Bronchial epithelial cell (primary cell): ENCODE data around the gene DRC1. TPM values are rescaled to one million over a fixed set of nuclear protein-coding genes. Genes with fewer than 3 reads are reported as not detected.
A peak's percentile ranks its signal among the peaks of the same experiment; 100 is the strongest.
"Not testable (repeated sequence)": the region's sequence is repeated elsewhere in the genome, so short reads cannot be mapped to it uniquely, and the experiment has no call there.

Experiments used
- DNase-seq: peaks from one replicate; pipeline ENCODE4 v3.0.0-alpha.2; 2010; ENCODE audit warnings: low read depth
- FAIRE-seq: peaks from 2 replicates; lab custom pipeline; 2011; peaks lifted over from hg19 to GRCh38; lab: Jason Lieb, UNC
- H3K27me3 ChIP-seq: 2 replicates; pipeline ENCODE4 v1.5.1; 2011; ENCODE audit warnings: low read length; ENCODE audit not compliant: control insufficient read depth, insufficient read depth
- H3K36me3 ChIP-seq: 2 replicates; pipeline ENCODE4 v1.5.1; 2011; ENCODE audit warnings: low read length; ENCODE audit not compliant: control insufficient read depth, insufficient read depth
- H3K4me3 ChIP-seq: 2 replicates; pipeline ENCODE4 v1.5.1; 2011; ENCODE audit warnings: mild to moderate bottlenecking, low read depth, low read length, control low read depth
- CTCF ChIP-seq: IDR thresholded peaks from 2 replicates; pipeline ENCODE4 v1.5.1; 2011; ENCODE audit warnings: mild to moderate bottlenecking, moderate library complexity, low read length, control low read depth, inconsistent platforms; ENCODE audit not compliant: insufficient read depth, severe bottlenecking
- total RNA-seq: library from RNA; depleted of rRNA; stranded (reverse); fragments of >200 nt; gene quantifications from 2 replicates; pipeline ENCODE4 v1.2.1, GENCODE V29; 2014

The DRC1 gene
- total RNA-seq, result 0.38 TPM in 1 of 2 replicates, not detected in the other

GRCh38 chr2:26401739-26402541 is at the start of gene DRC1:
Gene DRC1 (plus strand): TSS chr2:26401920. CDS start chr2:26401990, 70 bp downstream.
- no peak for FAIRE-seq
- no peaks in the 10 kb centered on the region for H3K36me3 ChIP-seq
- DNase-seq, result peak; percentile 61
- no peaks in the 10 kb centered on the region for H3K27me3 ChIP-seq
- H3K4me3 ChIP-seq, result peak within 1 kb of the TSS; percentile 24
- TF ChIP-seq CTCF, result no peak

- Histone ChIP-seq H3K4me3 (no peak overlapping the region), H3K27me3 (no peaks in the 10 kb centered on the region), H3K36me3 (no peaks in the 10 kb centered on the region)
- DNase-seq, result peak; percentile 94
- FAIRE-seq, result no peak
- no peak for TF ChIP-seq CTCF
Measured at GRCh38 chr2:26352892-26353291, 48.8 kb upstream of the DRC1 start.

GRCh38 chr2:26354469-26354868 is 47.3 kb upstream of the DRC1 start:
- not testable (repeated sequence) for FAIRE-seq, H3K27me3 ChIP-seq

GRCh38 chr2:26355038-26355995 is 46.4 kb upstream of the DRC1 start:
- Histone ChIP-seq H3K36me3 (no peaks in the 10 kb centered on the region), H3K27me3 (no peaks in the 10 kb centered on the region), H3K4me3 (no peak overlapping the region)
- DNase-seq (peak; percentile 100), FAIRE-seq (no peak)
- TF ChIP-seq CTCF, result no peak

More at GRCh38 chr2:26354469-26354868, 47.3 kb upstream of the DRC1 start:
- H3K4me3 ChIP-seq, H3K36me3 ChIP-seq, DNase-seq: not testable (repeated sequence)

GRCh38 chr2:26356111-26356510 is 45.6 kb upstream of the DRC1 start:
- Histone ChIP-seq H3K4me3 (no peak overlapping the region), H3K36me3 (no peaks in the 10 kb centered on the region), H3K27me3 (no peaks in the 10 kb centered on the region)
- FAIRE-seq (no peak), DNase-seq (peak; percentile 38)
- TF ChIP-seq CTCF, result no peak

GRCh38 chr2:26356771-26357170 is 44.9 kb upstream of the DRC1 start:
- no peak for TF ChIP-seq CTCF
- DNase-seq (peak; percentile 68), FAIRE-seq (no peak)

More at GRCh38 chr2:26356771-26357170, 44.9 kb upstream of the DRC1 start:
- Histone ChIP-seq H3K4me3 (no peak overlapping the region), H3K27me3 (no peaks in the 10 kb centered on the region), H3K36me3 (peaks cover under 1% of the 10 kb centered on the region)
